SK-N-SH (cell line): ENCODE results near the gene ISOC1. TPM values are rescaled to one million over a fixed set of nuclear protein-coding genes. Genes with fewer than 3 reads are reported as not detected.

Experiments used
- CTCF ChIA-PET: fragments of 300-600, 350-600 bp; formaldehyde crosslinking; extraction: SDS; loops from one replicate; lab custom pipeline; 2021; lab: Yijun Ruan, JAX
- POLR2A ChIA-PET: fragments of 350-600 bp; sonication (Branson Sonifier 250); formaldehyde crosslinking; extraction: SDS; loops from one replicate; lab custom pipeline; 2020; ENCODE audit warnings: antibody characterized with exemption, inconsistent platforms; lab: Yijun Ruan, JAX
- DNase-seq: peaks from one replicate; pipeline ENCODE4 v3.0.0; 2012
- H2AFZ ChIP-seq: fragments of 200-600 bp; sonication (generic); 2 replicates; pipeline ENCODE4 v1.8.1; 2016; ENCODE audit warnings: antibody characterized with exemption, mild to moderate bottlenecking, low read depth
- H3F3A ChIP-seq: fragments of 200-600 bp; sonication (generic); replicated peaks from 2 replicates; pipeline ENCODE3; 2016; ENCODE audit warnings: antibody characterized with exemption, mild to moderate bottlenecking; ENCODE audit not compliant: insufficient read depth
- H3K27ac ChIP-seq, 2 experiments: fragments of 200-500 bp in 1 of 2; fragments of 200-600 bp in 1 of 2; sonication (Bioruptor generic) in 1 of 2; sonication (generic), shearing (Covaris generic) in 1 of 2; 2 replicates each; pipeline versions ENCODE4 v1.5.1 to v1.6.1; 2014 to 2016; ENCODE audit warnings: low read depth in 2 of 2, inconsistent platforms in 1 of 2, low read length in 1 of 2, mild to moderate bottlenecking in 1 of 2, mixed read lengths in 1 of 2
- H3K27me3 ChIP-seq: fragments of 200-600 bp; sonication (generic), shearing (Covaris generic); 2 replicates; pipeline ENCODE4 v1.6.1; 2016; ENCODE audit warnings: mixed run types; ENCODE audit not compliant: insufficient read depth
- H3K36me3 ChIP-seq, 2 experiments: fragments of 200-500 bp in 1 of 2; fragments of 200-600 bp in 1 of 2; sonication (Bioruptor generic) in 1 of 2; sonication (generic) in 1 of 2; replicated peaks in 1 of 2; 2 replicates each; pipeline versions ENCODE3 to v1.5.1; 2014 to 2016; ENCODE audit warnings: low read length in 1 of 2, mild to moderate bottlenecking in 1 of 2; ENCODE audit not compliant: insufficient read depth in 2 of 2, control insufficient read depth in 1 of 2
- H3K4me1 ChIP-seq, 2 experiments: fragments of 200-500 bp in 1 of 2; fragments of 200-600 bp in 1 of 2; sonication (Bioruptor generic) in 1 of 2; sonication (generic), shearing (Covaris generic) in 1 of 2; 2 replicates each; pipeline versions ENCODE4 v1.5.1 to v1.6.1; 2014 to 2016; ENCODE audit warnings: low read depth in 1 of 2, low read length in 1 of 2, mixed run types in 1 of 2; ENCODE audit not compliant: insufficient read depth in 2 of 2, control insufficient read depth in 1 of 2
- H3K4me2 ChIP-seq: fragments of 200-600 bp; sonication (generic), shearing (Covaris generic); 2 replicates; pipeline ENCODE4 v1.6.1; 2017; ENCODE audit warnings: mixed run types
- H3K4me3 ChIP-seq, 2 experiments: fragments of 200-500 bp in 1 of 2; fragments of 200-600 bp in 1 of 2; sonication (Bioruptor generic) in 1 of 2; sonication (generic), shearing (Covaris generic) in 1 of 2; 2 replicates each; pipeline versions ENCODE4 v1.5.1 to v1.8.1; 2014 to 2016; ENCODE audit warnings: low read depth in 2 of 2, inconsistent platforms in 1 of 2, low read length in 1 of 2, mild to moderate bottlenecking in 1 of 2, mixed read lengths in 1 of 2, moderate library complexity in 1 of 2
- H3K79me2 ChIP-seq: fragments of 200-600 bp; sonication (generic); 2 replicates; pipeline ENCODE4 v1.8.1; 2017; ENCODE audit warnings: mild to moderate bottlenecking; ENCODE audit not compliant: insufficient read depth
- H3K9ac ChIP-seq: fragments of 200-600 bp; sonication (generic); 2 replicates; pipeline ENCODE4 v1.6.1; 2017; ENCODE audit warnings: mixed run types
- H3K9me2 ChIP-seq: fragments of 200-600 bp; sonication (generic); 2 replicates; pipeline ENCODE4 v1.6.1; 2017; ENCODE audit warnings: mixed run types
- H3K9me3 ChIP-seq: fragments of 200-600 bp; sonication (generic); 2 replicates; pipeline ENCODE4 v1.6.1; 2017; ENCODE audit warnings: mixed run types, mild to moderate bottlenecking, moderate library complexity
- H4K20me1 ChIP-seq: fragments of 200-600 bp; sonication (generic); 2 replicates; pipeline ENCODE4 v1.6.1; 2017; ENCODE audit warnings: mild to moderate bottlenecking, mixed run types; ENCODE audit not compliant: insufficient read depth
- GABPA ChIP-seq: IDR thresholded peaks from 2 replicates; pipeline ENCODE4 v1.4.0; 2012; ENCODE audit warnings: low read depth, mild to moderate bottlenecking
- IRF3 ChIP-seq: fragments of 150-350 bp; IDR thresholded peaks from 2 replicates; pipeline ENCODE4 v1.6.1; 2016; ENCODE audit warnings: mild to moderate bottlenecking, low read depth, low read length
- JUND ChIP-seq: IDR thresholded peaks from 2 replicates; pipeline ENCODE4 v1.4.0; 2012
- MAX ChIP-seq: IDR thresholded peaks from 2 replicates; pipeline ENCODE4 v1.4.0; 2012; ENCODE audit warnings: low read depth
- MEF2A ChIP-seq: IDR thresholded peaks from 2 replicates; pipeline ENCODE4 v1.4.0; 2012; ENCODE audit warnings: low read depth, borderline replicate concordance
- MXI1 ChIP-seq: IDR thresholded peaks from 2 replicates; pipeline ENCODE4 v1.6.1; 2012; ENCODE audit warnings: mild to moderate bottlenecking, low read depth, low read length, improper control_type of control experiment
- RCOR1 ChIP-seq: fragments of 150-350 bp; IDR thresholded peaks from 2 replicates; pipeline ENCODE4 v1.6.1; 2017; ENCODE audit warnings: antibody characterized with exemption, low read length
- RXRA ChIP-seq: IDR thresholded peaks from 2 replicates; pipeline ENCODE4 v1.4.0; 2012; ENCODE audit warnings: low read depth, mild to moderate bottlenecking, borderline replicate concordance
- SMC3 ChIP-seq: IDR thresholded peaks from 2 replicates; pipeline ENCODE4 v1.6.1; 2012; ENCODE audit warnings: low read depth, low read length, improper control_type of control experiment
- TAF1 ChIP-seq: IDR thresholded peaks from 2 replicates; pipeline ENCODE4 v1.6.1; 2012; ENCODE audit warnings: low read depth, mild to moderate bottlenecking, low read length, moderate library complexity, borderline replicate concordance
- TCF12 ChIP-seq: IDR thresholded peaks from 2 replicates; pipeline ENCODE4 v1.4.0; 2012
- ZBTB33 ChIP-seq: IDR thresholded peaks from 2 replicates; pipeline ENCODE4 v1.4.0; 2012; ENCODE audit warnings: low read depth, borderline replicate concordance
- WGBS: methylation state at CpG from one replicate; pipeline ENCODE4 v1.1.6; 2017; ENCODE audit warnings: low lambda C conversion rate; 5-methylcytosine and 5-hydroxymethylcytosine counted together
- polyA plus RNA-seq, 3 experiments: library from polyadenylated mRNA; depleted of rRNA; stranded (reverse); fragments of >200 nt; gene quantifications; 2 replicates each; pipeline ENCODE4 v1.2.3, GENCODE V29; 2012
- TF ChIP-seq, protein P1 (sequence below): fragments of 150-350 bp; IDR thresholded peaks from 2 replicates; pipeline ENCODE4 v1.6.1; 2017; ENCODE audit warnings: antibody characterized with exemption, low read length, low read depth, borderline replicate concordance
- TF ChIP-seq, protein P2 (sequence below): IDR thresholded peaks from 2 replicates; pipeline ENCODE4 v1.6.1; 2012; ENCODE audit warnings: mild to moderate bottlenecking, low read depth, low read length, moderate library complexity

ISOC1 gene
- polyA plus RNA-seq, 1 of the 3 experiments (the other 2 are of a cell fraction) = 20.6 TPM

- TF ChIP-seq, protein P1, sequence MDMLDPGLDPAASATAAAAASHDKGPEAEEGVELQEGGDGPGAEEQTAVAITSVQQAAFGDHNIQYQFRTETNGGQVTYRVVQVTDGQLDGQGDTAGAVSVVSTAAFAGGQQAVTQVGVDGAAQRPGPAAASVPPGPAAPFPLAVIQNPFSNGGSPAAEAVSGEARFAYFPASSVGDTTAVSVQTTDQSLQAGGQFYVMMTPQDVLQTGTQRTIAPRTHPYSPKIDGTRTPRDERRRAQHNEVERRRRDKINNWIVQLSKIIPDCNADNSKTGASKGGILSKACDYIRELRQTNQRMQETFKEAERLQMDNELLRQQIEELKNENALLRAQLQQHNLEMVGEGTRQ = no peak
- no peak for TF ChIP-seq JUND
Observed at GRCh38 chr5:129082225-129083136, 12.1 kb upstream of the ISOC1 start (continued).

DNA sequence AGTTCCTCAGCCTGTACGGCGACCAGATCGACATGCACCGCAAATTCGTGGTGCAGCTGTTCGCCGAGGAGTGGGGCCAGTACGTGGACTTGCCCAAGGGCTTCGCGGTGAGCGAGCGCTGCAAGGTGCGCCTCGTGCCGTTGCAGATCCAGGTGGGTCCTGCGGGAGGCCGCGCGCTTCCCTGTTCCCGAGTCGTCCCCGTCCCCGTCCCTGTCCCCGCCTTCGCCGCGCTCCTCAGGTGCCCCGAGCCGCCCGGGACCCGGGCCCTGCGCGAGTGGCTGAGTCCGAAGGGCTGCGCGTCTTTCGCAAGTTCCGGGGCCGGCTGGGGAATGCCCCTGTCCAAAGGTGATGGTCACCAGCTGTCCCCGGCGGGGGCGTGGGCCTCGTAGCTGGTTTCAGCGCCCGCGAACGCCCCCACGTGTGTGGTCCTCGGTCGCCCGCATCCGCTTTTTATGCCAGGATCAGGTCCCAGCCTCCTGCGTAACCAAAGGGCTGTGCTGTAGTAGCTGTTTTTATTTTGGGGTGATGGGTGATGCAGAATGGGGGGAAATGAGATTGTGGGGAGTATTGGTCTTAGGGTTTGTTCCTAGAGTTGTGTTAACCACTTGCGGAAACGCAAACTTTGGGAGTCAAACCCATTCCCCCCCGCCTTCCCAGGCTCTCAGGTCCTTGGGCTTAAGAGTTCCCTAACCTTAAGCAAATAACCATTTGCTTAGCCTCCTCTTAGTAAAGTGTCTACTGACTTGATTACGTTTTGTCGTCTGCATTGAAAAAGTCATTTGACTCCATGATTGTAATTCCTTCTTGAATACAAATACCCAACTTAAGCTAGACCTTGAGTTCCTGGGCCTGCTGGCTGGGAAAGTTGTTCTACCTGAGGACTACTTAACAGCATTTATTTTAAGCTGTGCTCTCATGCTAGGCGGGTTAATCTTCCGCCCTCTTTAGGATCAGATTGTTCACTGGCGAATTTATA lies 663 bp downstream of the ISOC1 start:
- H3K9me2 ChIP-seq = no peaks in the 10 kb centered on the region
- peak overlapping the region; percentile 88 for H3K4me2 ChIP-seq
- H3K27ac ChIP-seq = peak overlapping the region; percentile 20 to 93; a peak in 3 of 4 replicates
- ChIA-PET POLR2A (interaction anchor here (0.6 to 1.3 kb wide), 4 partner anchors 20 to 193 kb away, joined by 3 to 6 read pairs (median 4); no protein-coding TSS in a partner anchor), CTCF (interaction anchor here (0.7 to 6.7 kb wide), 21 partner anchors 10 to 676 kb away, joined by 3 to 54 read pairs (median 5); no protein-coding TSS in a partner anchor)
- no peaks in the 10 kb centered on the region for H3K27me3 ChIP-seq
- H3K4me3 ChIP-seq = peak overlapping the region; percentile 86 to 98
- no peaks in the 10 kb centered on the region for H3K9me3 ChIP-seq
- peaks cover 5% of the 10 kb centered on the region for H3F3A ChIP-seq
- peak overlapping the region; percentile 75 for H2AFZ ChIP-seq
- DNase-seq = peak; percentile 73
- H3K9ac ChIP-seq = peak overlapping the region; percentile 55
- no peaks in the 10 kb centered on the region for H3K36me3 ChIP-seq
- peaks cover 4% of the 10 kb centered on the region; the same call in 1 of the 2 replicates for H3K79me2 ChIP-seq
- peaks cover 0 to 29% of the 10 kb centered on the region in 2 experiments; a peak in 3 of 4 replicates for H3K4me1 ChIP-seq
- H4K20me1 ChIP-seq = no peaks in the 10 kb centered on the region
- WGBS = 10% methylated on average over 20 of the region's 61 CpGs
- TF ChIP-seq, protein P2, sequence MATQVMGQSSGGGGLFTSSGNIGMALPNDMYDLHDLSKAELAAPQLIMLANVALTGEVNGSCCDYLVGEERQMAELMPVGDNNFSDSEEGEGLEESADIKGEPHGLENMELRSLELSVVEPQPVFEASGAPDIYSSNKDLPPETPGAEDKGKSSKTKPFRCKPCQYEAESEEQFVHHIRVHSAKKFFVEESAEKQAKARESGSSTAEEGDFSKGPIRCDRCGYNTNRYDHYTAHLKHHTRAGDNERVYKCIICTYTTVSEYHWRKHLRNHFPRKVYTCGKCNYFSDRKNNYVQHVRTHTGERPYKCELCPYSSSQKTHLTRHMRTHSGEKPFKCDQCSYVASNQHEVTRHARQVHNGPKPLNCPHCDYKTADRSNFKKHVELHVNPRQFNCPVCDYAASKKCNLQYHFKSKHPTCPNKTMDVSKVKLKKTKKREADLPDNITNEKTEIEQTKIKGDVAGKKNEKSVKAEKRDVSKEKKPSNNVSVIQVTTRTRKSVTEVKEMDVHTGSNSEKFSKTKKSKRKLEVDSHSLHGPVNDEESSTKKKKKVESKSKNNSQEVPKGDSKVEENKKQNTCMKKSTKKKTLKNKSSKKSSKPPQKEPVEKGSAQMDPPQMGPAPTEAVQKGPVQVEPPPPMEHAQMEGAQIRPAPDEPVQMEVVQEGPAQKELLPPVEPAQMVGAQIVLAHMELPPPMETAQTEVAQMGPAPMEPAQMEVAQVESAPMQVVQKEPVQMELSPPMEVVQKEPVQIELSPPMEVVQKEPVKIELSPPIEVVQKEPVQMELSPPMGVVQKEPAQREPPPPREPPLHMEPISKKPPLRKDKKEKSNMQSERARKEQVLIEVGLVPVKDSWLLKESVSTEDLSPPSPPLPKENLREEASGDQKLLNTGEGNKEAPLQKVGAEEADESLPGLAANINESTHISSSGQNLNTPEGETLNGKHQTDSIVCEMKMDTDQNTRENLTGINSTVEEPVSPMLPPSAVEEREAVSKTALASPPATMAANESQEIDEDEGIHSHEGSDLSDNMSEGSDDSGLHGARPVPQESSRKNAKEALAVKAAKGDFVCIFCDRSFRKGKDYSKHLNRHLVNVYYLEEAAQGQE = no peak
- no peak for TF ChIP-seq IRF3
- TF ChIP-seq RCOR1 = no peak
- no peak for TF ChIP-seq SMC3
- 0 out of 2 replicates have a peak, but pooled peaks have one; percentile 22 for TF ChIP-seq MAX
- peak; percentile 17; the same call in 1 of the 2 replicates for TF ChIP-seq GABPA
- TF ChIP-seq, protein P1 = no peak
- peak; percentile 54 for TF ChIP-seq TCF12
- TF ChIP-seq TAF1 = no peak
- TF ChIP-seq ZBTB33 = no peak
- no peak for TF ChIP-seq RXRA
- peak; percentile 98 for TF ChIP-seq MXI1
- TF ChIP-seq MEF2A = no peak
- TF ChIP-seq JUND = no peak
